OCI-LY1 (cell line): ENCODE measurements around the gene PACRG.

Experiments
- EZH2 ChIP-seq: fragments of 200-600 bp; sonication (generic), shearing (Covaris generic); IDR thresholded peaks from 2 replicates; pipeline ENCODE4 v1.8.0; 2017; ENCODE audit warnings: borderline replicate concordance, mixed run types, mild to moderate bottlenecking, antibody characterized with exemption, low read length, moderate library complexity, mixed read lengths
- TF ChIP-seq, protein P1 (sequence below): fragments of 200-600 bp; sonication (generic), shearing (Covaris generic); IDR thresholded peaks from 2 replicates; pipeline ENCODE4 v1.5.1; 2017; ENCODE audit warnings: mild to moderate bottlenecking, antibody characterized with exemption, low read length, moderate library complexity, mixed read lengths

DNA sequence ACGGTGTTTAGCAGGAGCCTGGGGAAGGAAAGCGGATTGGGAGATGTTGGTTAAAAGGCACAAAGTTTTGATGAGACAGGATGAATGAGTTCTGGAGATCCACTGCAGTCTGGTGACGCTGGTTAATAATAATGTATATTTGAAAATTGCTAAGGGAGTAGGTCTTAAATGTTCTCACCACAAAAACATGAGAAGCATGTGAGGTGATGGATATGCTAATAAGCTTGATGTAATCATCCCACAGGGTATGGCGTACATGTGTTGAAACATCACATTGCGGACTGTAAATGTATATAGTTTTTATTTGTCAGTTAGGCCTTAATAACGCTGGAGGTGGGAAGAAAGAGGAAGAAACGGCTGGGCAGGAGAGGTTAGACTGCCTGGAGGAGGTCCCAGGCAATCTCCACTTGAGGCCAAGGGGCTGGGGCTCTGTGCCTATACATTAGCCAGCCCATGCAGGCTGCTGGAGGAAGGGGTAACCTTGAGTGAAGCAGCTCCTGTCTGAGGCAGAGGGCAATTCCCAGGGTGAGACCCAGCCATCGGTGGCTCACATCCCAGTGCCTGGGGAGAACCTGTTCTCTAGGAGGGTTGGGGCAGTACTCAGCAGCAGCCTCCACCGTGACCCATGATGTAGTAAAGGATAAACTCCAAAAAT is 498.5 kb downstream of the PACRG start:
- TF ChIP-seq, protein P1, sequence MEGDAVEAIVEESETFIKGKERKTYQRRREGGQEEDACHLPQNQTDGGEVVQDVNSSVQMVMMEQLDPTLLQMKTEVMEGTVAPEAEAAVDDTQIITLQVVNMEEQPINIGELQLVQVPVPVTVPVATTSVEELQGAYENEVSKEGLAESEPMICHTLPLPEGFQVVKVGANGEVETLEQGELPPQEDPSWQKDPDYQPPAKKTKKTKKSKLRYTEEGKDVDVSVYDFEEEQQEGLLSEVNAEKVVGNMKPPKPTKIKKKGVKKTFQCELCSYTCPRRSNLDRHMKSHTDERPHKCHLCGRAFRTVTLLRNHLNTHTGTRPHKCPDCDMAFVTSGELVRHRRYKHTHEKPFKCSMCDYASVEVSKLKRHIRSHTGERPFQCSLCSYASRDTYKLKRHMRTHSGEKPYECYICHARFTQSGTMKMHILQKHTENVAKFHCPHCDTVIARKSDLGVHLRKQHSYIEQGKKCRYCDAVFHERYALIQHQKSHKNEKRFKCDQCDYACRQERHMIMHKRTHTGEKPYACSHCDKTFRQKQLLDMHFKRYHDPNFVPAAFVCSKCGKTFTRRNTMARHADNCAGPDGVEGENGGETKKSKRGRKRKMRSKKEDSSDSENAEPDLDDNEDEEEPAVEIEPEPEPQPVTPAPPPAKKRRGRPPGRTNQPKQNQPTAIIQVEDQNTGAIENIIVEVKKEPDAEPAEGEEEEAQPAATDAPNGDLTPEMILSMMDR, result no peak
- TF ChIP-seq EZH2, result no peak
